CD4-positive, alpha-beta T cell treated with Interleukin-10 for 1 hour (primary cell): ENCODE results near the gene AIRE.

ENCODE experiments used
- DNase-seq: peaks from one replicate; pipeline ENCODE4 v3.0.0-alpha.2; 2020

Gene AIRE

GRCh38 chr21:44325386-44326271, 40.0 kb downstream of the AIRE start:
- DNase-seq = no peak

GRCh38 chr21:44326272-44326647, 40.6 kb downstream of the AIRE start:
- DNase-seq = no peak

GRCh38 chr21:44326716-44327602, 41.3 kb downstream of the AIRE start:
- DNase-seq = no peak

- DNase-seq = no peak
Observed at GRCh38 chr21:44327603-44327974, 41.9 kb downstream of the AIRE start.

- no peak for DNase-seq
Observed at GRCh38 chr21:44328242-44328895, 42.7 kb downstream of the AIRE start.

- DNase-seq = no peak
Observed at GRCh38 chr21:44329086-44329889, 43.6 kb downstream of the AIRE start.

- no peak for DNase-seq
Observed at GRCh38 chr21:44329971-44330681, 44.5 kb downstream of the AIRE start.

GRCh38 chr21:44330698-44331097, 45.0 kb downstream of the AIRE start:
- no peak for DNase-seq

GRCh38 chr21:44331209-44331608, 45.5 kb downstream of the AIRE start:
- DNase-seq = no peak

- no peak for DNase-seq
Observed at GRCh38 chr21:44331650-44332307, 46.1 kb downstream of the AIRE start.

- DNase-seq = no peak
Observed at GRCh38 chr21:44332383-44332782, 46.7 kb downstream of the AIRE start.

- no peak for DNase-seq
Observed at GRCh38 chr21:44332965-44333364, 47.3 kb downstream of the AIRE start.

- no peak for DNase-seq
Observed at GRCh38 chr21:44333509-44334328, 48.0 kb downstream of the AIRE start.

- no peak for DNase-seq
Observed at GRCh38 chr21:44334329-44335030, 48.8 kb downstream of the AIRE start.

- DNase-seq = no peak
Observed at GRCh38 chr21:44335266-44336059, 49.8 kb downstream of the AIRE start.

- DNase-seq = no peak
Observed at GRCh38 chr21:44337449-44337848, 51.8 kb downstream of the AIRE start.

GRCh38 chr21:44337941-44338895, 52.5 kb downstream of the AIRE start:
- DNase-seq = peak; percentile 50
